Testis (tissue), 3 donors: Measurements from ENCODE around the gene HDAC7. TPM values are rescaled to one million over a fixed set of nuclear protein-coding genes. Genes with fewer than 3 reads are reported as not detected.

ENCODE experiments used
- DNase-seq: peaks from one replicate; pipeline ENCODE4 v3.0.0-alpha.2; 2019
- H3K27ac ChIP-seq, 2 donors: fragments of 200-600 bp; sonication (generic); one replicate each; pipeline ENCODE4 v1.5.1; 2019
- H3K27me3 ChIP-seq: fragments of 200-600 bp; sonication (generic); one replicate; pipeline ENCODE4 v1.5.1; 2019
- H3K36me3 ChIP-seq: fragments of 200-600 bp; sonication (generic); one replicate; pipeline ENCODE4 v1.5.1; 2017; ENCODE audit warnings: low read depth; ENCODE audit errors: missing control alignments
- H3K4me1 ChIP-seq: fragments of 200-600 bp; sonication (generic); one replicate; pipeline ENCODE4 v1.5.1; 2019
- H3K4me3 ChIP-seq, 2 donors: fragments of 200-600 bp; sonication (generic); one replicate each; pipeline ENCODE4 v1.5.1; 2017 to 2019
- H3K9me3 ChIP-seq: fragments of 200-600 bp; sonication (generic); one replicate; pipeline ENCODE4 v1.5.1; 2017
- POLR2A ChIP-seq: fragments of 450-650 bp; IDR thresholded peaks from one replicate; pipeline ENCODE4 v1.6.1; 2017; ENCODE audit warnings: antibody characterized with exemption, mild to moderate bottlenecking, moderate library complexity
- WGBS, 2 donors: methylation state at CpG; one replicate each; pipeline ENCODE4 v1.1.5; 2018; 5-methylcytosine and 5-hydroxymethylcytosine counted together
- intact Hi-C: fragments of 100-400 bp; cut with DNase I; formaldehyde crosslinking; loops from one replicate; pipeline ENCODE4 v1.15.1; 2023; ENCODE audit warnings: low total_unique reads
- polyA plus RNA-seq: library from polyadenylated mRNA; stranded (reverse); fragments of 350-450 nt; fragmentation: Illumina TruSeq; extraction: RNeasy Lipid Tissue Mini Kit (QIAGEN cat#74804); gene quantifications from one replicate; pipeline ENCODE4 v1.2.3, GENCODE V29; 2014; ENCODE audit warnings: low read depth, low replicate concordance; ENCODE audit not compliant: insufficient read depth
- total RNA-seq, 2 donors: library from RNA; depleted of rRNA; stranded (reverse); fragments of >200 nt; gene quantifications; one replicate each; pipeline ENCODE4 v1.2.3, GENCODE V29; 2016
- TF ChIP-seq, protein P1 (sequence below), 3 experiments: fragments of 450-650 bp in 2 of 3; fragments of 200-600 bp in 1 of 3; sonication (generic) in 1 of 3; IDR thresholded peaks; one replicate each; pipeline ENCODE4 v1.5.1; 2016 to 2019; ENCODE audit warnings: antibody characterized with exemption in 3 of 3, mild to moderate bottlenecking in 2 of 3, moderate library complexity in 1 of 3

Gene HDAC7
- total and polyA plus RNA-seq, 3 donors from 2014 or later, result 28.2 to 70.0 (median 39.9) TPM

DNA sequence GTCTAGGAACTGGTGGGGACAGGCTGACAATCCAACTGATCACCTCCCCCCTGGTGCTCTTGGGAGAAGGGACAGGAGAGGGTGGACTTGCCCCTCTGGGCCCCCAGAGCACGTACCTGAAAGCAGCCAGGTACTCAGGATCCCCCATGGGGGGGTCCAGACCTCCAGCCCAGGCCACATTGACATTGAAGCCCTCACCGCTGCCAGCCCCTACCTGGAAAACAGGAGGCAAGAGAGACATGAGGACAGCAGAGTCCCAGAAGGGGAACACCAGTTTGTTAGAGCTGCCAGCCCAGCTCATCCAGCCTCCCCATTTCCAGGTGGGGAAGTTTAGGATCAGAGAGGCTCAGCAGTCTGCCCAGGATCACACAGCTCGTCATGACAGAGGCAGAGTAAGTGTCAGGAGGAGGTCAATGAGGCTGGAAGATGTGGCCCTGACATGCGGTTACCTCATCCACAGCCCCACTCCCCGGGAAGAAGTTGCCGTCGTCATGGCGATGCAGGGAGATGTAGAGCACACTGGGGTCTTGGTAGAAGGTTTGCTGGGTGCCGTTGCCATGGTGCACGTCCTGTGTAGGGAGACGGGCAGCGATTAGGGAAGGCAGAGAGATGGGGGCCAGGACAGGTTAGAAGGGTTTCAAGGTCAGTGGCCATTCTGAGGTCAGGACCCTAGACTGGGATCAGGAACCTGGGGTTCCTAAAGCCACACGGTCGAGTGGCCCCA, 31.9 kb downstream of the HDAC7 start:
- intact Hi-C loops, result no loop called here
- 78 to 84% methylated on average over 12 to 14 of the region's 14 CpGs for WGBS, 2 donors

DNA sequence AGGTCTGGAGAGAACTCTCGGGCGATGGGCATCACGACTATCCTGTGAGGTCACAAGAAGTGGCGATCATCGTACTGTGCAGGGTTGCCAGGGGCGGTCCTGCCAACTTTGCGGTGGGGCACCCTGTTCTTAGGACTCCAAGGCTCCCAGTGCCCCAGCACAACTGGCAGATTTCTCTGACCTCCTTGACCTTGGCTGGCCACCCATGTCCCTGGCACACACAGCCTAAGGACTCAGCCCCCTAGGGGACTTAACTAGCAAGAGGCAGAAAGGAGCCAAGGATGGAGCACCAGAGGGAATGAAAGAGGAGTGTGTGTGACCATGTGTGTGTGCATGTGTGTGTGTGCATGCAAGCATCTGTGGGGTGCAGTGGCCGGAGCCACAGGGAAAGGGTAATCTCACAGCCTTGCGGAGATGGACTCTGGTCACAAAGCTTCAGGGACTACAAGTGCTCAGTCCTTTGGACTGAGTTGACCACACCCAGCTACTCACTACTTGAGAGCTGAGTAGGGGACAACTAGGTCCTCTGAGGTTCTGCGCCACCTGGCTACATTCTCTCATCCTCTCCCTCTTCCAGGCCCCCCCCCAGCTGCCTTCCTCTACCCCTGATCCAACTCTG, 32.9 kb downstream of the HDAC7 start:
- H3K9me3 ChIP-seq, result no peaks in the 10 kb centered on the region
- WGBS, 2 donors, result 85 to 95% methylated on average over 9 to 10 of the region's 10 CpGs
- intact Hi-C loops, result no loop called here
- H3K4me3 ChIP-seq, result no peak overlapping the region
- peaks cover 4% of the 10 kb centered on the region for H3K4me1 ChIP-seq
- no peaks in the 10 kb centered on the region for H3K36me3 ChIP-seq
- H3K27ac ChIP-seq, result peak overlapping the region in 1 of 2 donors; percentile 60
- H3K27me3 ChIP-seq, result no peaks in the 10 kb centered on the region
- no peak for DNase-seq
- TF ChIP-seq, protein P1, sequence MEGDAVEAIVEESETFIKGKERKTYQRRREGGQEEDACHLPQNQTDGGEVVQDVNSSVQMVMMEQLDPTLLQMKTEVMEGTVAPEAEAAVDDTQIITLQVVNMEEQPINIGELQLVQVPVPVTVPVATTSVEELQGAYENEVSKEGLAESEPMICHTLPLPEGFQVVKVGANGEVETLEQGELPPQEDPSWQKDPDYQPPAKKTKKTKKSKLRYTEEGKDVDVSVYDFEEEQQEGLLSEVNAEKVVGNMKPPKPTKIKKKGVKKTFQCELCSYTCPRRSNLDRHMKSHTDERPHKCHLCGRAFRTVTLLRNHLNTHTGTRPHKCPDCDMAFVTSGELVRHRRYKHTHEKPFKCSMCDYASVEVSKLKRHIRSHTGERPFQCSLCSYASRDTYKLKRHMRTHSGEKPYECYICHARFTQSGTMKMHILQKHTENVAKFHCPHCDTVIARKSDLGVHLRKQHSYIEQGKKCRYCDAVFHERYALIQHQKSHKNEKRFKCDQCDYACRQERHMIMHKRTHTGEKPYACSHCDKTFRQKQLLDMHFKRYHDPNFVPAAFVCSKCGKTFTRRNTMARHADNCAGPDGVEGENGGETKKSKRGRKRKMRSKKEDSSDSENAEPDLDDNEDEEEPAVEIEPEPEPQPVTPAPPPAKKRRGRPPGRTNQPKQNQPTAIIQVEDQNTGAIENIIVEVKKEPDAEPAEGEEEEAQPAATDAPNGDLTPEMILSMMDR (IDR thresholded peaks at IDR 0.05), result no peak
- no peak for TF ChIP-seq POLR2A

More for the DNA sequence above, 31.9 kb downstream of the HDAC7 start:
- Histone ChIP-seq H3K9me3 (no peaks in the 10 kb centered on the region), H3K4me1 (peaks cover 4% of the 10 kb centered on the region), H3K27ac (no peak overlapping the region), H3K27me3 (no peaks in the 10 kb centered on the region), H3K36me3 (no peaks in the 10 kb centered on the region), H3K4me3 (no peak overlapping the region)
- TF ChIP-seq POLR2A, result no peak
- TF ChIP-seq, protein P1 (IDR thresholded peaks at IDR 0.05), result no peak
- no peak for DNase-seq

DNA sequence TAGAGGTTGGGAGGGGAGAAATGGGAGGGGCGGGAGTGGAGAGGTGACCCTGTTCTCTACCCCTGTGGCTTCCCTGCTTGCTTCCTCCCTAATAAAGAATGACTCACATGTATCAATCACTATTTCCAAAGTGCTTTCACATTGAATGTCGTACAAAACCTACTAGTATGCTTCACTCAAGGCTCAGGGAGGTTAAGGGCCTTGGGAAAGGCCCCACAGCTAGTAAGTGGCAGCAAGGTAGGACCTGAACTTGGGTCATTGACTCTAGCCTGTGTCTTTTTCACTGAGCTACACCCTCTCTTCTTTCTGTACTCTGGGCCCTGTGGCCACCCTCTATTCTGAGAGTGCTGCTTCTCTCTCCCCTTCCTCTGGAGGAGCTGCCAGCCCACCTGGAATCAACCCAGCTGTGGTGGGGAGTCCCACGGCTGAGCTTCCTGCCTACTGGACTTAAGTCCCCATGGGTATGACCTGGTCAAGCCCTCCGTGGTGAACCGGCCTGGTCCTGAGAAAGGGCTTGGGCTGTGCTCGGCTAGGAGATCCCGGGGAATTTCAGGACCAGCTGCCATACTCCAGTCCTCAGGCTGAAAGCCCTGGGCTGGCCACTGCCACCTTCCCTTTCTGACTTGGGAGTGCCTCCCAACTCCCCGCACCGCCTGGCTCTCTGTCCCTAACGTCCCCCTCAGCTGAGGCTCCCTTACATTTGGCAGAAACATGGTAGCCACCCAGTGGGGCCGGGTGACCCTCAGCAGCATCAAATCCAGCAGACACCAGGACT, 33.6 kb downstream of the HDAC7 start:
- 65 to 87% methylated on average over 6 to 11 of the region's 11 CpGs for WGBS, 2 donors
- no peaks in the 10 kb centered on the region for H3K27me3 ChIP-seq
- H3K27ac ChIP-seq, result peak overlapping the region in 1 of 2 donors; percentile 60
- no peak for TF ChIP-seq POLR2A
- TF ChIP-seq, protein P1 (IDR thresholded peaks at IDR 0.05), result no peak
- DNase-seq, result no peak
- H3K36me3 ChIP-seq, result no peaks in the 10 kb centered on the region
- intact Hi-C loops, result no loop called here
- peaks cover 4% of the 10 kb centered on the region for H3K4me1 ChIP-seq
- no peaks in the 10 kb centered on the region for H3K9me3 ChIP-seq
- H3K4me3 ChIP-seq, result no peak overlapping the region

DNA sequence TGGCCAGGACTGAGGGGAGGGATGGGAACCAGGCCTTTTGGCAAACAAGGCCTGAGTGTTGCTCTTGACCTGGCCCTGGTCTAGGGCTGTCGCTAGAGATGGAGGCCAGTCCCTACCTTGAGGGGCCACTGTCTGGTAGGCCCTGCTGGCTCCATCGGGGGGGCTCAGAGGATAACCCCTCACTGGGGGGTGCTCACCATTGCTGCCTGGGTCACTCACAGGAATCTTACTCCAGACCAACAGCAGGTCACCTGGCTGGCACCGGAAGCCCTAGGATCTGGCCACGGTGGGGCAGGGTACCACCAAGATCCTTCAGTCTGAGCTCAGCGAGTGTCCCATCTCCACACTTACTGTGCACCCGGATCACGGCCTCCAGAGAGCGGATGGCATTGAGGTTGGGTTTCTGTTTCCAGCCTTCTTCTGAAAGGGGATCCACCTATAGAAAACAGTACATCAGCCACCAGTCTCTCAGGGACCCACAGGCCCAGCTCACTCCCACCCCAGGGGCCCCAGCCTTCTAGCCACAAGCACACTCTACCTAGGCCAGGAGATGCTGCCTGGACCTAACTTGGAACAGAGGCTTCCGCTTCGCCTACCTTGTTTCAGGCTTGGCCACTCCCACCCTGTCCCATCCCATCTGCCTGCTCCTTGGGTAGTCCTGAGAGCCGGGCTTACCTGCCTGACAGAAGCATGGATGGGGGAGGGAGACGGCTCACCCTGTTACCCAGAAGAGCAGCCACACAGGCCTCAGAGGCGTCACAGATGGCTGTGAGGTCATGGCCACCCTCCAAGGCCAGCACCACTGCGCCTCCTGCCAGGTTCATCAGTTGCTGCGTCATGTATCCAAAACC, 34.4 kb downstream of the HDAC7 start:
- no peaks in the 10 kb centered on the region for H3K9me3 ChIP-seq
- H3K4me1 ChIP-seq, result peaks cover 4% of the 10 kb centered on the region
- no peak overlapping the region for H3K4me3 ChIP-seq
- intact Hi-C loops, result no loop called here
- H3K27ac ChIP-seq, result peak overlapping the region in 1 of 2 donors; percentile 60
- 69 to 74% methylated on average over 7 to 14 of the region's 15 CpGs for WGBS, 2 donors
- H3K27me3 ChIP-seq, result no peaks in the 10 kb centered on the region
- no peak for DNase-seq
- H3K36me3 ChIP-seq, result no peaks in the 10 kb centered on the region
- no peak for TF ChIP-seq POLR2A
- TF ChIP-seq, protein P1 (IDR thresholded peaks at IDR 0.05), result no peak
